H9 (cell line): ENCODE measurements around the gene KY. TPM values are rescaled to one million over a fixed set of nuclear protein-coding genes. Genes with fewer than 3 reads are reported as not detected.
A peak's percentile ranks its signal among the peaks of the same experiment; 100 is the strongest.

Experiments used
- DNase-seq: peaks from one replicate; pipeline ENCODE4 v3.0.0-alpha.2; 2017
- H2AFZ ChIP-seq: one replicate; pipeline ENCODE4 v1.6.1; 2013; ENCODE audit warnings: mild to moderate bottlenecking, low read length, control low read depth, moderate library complexity
- H2AK5ac ChIP-seq: 2 replicates; pipeline ENCODE4 v1.6.1; 2013; ENCODE audit warnings: low read length, control low read depth, mixed read lengths; ENCODE audit not compliant: insufficient read length
- H2BK120ac ChIP-seq: one replicate; pipeline ENCODE4 v1.6.1; 2013; ENCODE audit warnings: low read depth, mild to moderate bottlenecking, low read length, control low read depth, inconsistent platforms; ENCODE audit not compliant: poor library complexity, severe bottlenecking
- H2BK12ac ChIP-seq: 2 replicates; pipeline ENCODE4 v1.6.1; 2013; ENCODE audit warnings: low read length, control low read depth, mixed read lengths, low read depth; ENCODE audit not compliant: insufficient read length
- H2BK15ac ChIP-seq: 2 replicates; pipeline ENCODE4 v1.6.1; 2013; ENCODE audit warnings: low read depth, low read length, control low read depth
- H2BK20ac ChIP-seq: one replicate; pipeline ENCODE4 v1.6.1; 2013; ENCODE audit warnings: low read depth, mild to moderate bottlenecking, low read length, control low read depth, inconsistent platforms; ENCODE audit not compliant: poor library complexity, severe bottlenecking
- H2BK5ac ChIP-seq: 2 replicates; pipeline ENCODE4 v1.6.1; 2013; ENCODE audit warnings: low read length, control low read depth, mixed read lengths; ENCODE audit not compliant: insufficient read length
- H3K14ac ChIP-seq: 2 replicates; pipeline ENCODE4 v1.6.1; 2013; ENCODE audit warnings: low read length, control low read depth; ENCODE audit not compliant: insufficient read depth
- H3K18ac ChIP-seq: 2 replicates; pipeline ENCODE4 v1.6.1; 2013; ENCODE audit warnings: low read depth, mild to moderate bottlenecking, mixed read lengths, low read length, control low read depth; ENCODE audit not compliant: insufficient read length
- H3K23ac ChIP-seq: 2 replicates; pipeline ENCODE4 v1.6.1; 2013; ENCODE audit warnings: low read length, control low read depth, mixed read lengths, low read depth; ENCODE audit not compliant: insufficient read length
- H3K23me2 ChIP-seq: 2 replicates; pipeline ENCODE4 v1.6.1; 2013; ENCODE audit warnings: low read depth, mild to moderate bottlenecking, mixed read lengths, low read length, control low read depth; ENCODE audit not compliant: insufficient read length, poor library complexity, severe bottlenecking
- H3K27ac ChIP-seq: 2 replicates; pipeline ENCODE4 v1.5.1; 2013; ENCODE audit warnings: low read length, control low read depth, mixed read lengths, low read depth; ENCODE audit not compliant: insufficient read length
- H3K27me3 ChIP-seq: 2 replicates; pipeline ENCODE4 v1.6.1; 2013; ENCODE audit warnings: low read length, control low read depth, inconsistent platforms; ENCODE audit not compliant: insufficient read depth
- H3K4ac ChIP-seq: 2 replicates; pipeline ENCODE4 v1.6.1; 2013; ENCODE audit warnings: low read depth, mild to moderate bottlenecking, control low read depth, inconsistent platforms, low read length, moderate library complexity
- H3K4me1 ChIP-seq: 2 replicates; pipeline ENCODE4 v1.6.1; 2013; ENCODE audit warnings: low read length, control low read depth, inconsistent platforms; ENCODE audit not compliant: insufficient read depth
- H3K4me2 ChIP-seq: 2 replicates; pipeline ENCODE4 v1.6.1; 2013; ENCODE audit warnings: low read length, control low read depth, mixed read lengths; ENCODE audit not compliant: insufficient read length, insufficient read depth
- H3K56ac ChIP-seq: 2 replicates; pipeline ENCODE4 v1.6.1; 2013; ENCODE audit warnings: low read depth, mild to moderate bottlenecking, mixed read lengths, low read length, control low read depth; ENCODE audit not compliant: insufficient read length
- H3K79me1 ChIP-seq: 2 replicates; pipeline ENCODE4 v1.6.1; 2013; ENCODE audit warnings: low read depth, mild to moderate bottlenecking, moderate library complexity, low read length, control low read depth, inconsistent platforms; ENCODE audit not compliant: insufficient read depth, poor library complexity, severe bottlenecking
- H3K79me2 ChIP-seq: 2 replicates; pipeline ENCODE4 v1.6.1; 2013; ENCODE audit warnings: low read length, control low read depth, inconsistent platforms; ENCODE audit not compliant: insufficient read depth
- H3K9ac ChIP-seq: 2 replicates; pipeline ENCODE4 v1.6.1; 2013; ENCODE audit warnings: low read length, control low read depth, mixed read lengths; ENCODE audit not compliant: insufficient read length; ENCODE audit errors: extremely low read depth
- H3K9me3 ChIP-seq: one replicate; pipeline ENCODE4 v1.6.1; 2013; ENCODE audit warnings: low read depth, low read length, inconsistent platforms; ENCODE audit not compliant: control insufficient read depth
- H3T11ph ChIP-seq: one replicate; pipeline ENCODE4 v1.6.1; 2013; ENCODE audit warnings: mild to moderate bottlenecking, low read length, control low read depth, inconsistent platforms
- H4K20me1 ChIP-seq: one replicate; pipeline ENCODE4 v1.6.1; 2013; ENCODE audit not compliant: control insufficient read depth, insufficient read length, insufficient read depth
- H4K5ac ChIP-seq: 2 replicates; pipeline ENCODE4 v1.6.1; 2013; ENCODE audit warnings: low read depth, mild to moderate bottlenecking, mixed read lengths, low read length, control low read depth; ENCODE audit not compliant: insufficient read length
- H4K8ac ChIP-seq: replicated peaks from 2 replicates; pipeline ENCODE4 v1.6.1; 2013; ENCODE audit warnings: low read length, control low read depth, mixed read lengths, low read depth; ENCODE audit not compliant: insufficient read length
- H4K91ac ChIP-seq: 2 replicates; pipeline ENCODE4 v1.6.1; 2013; ENCODE audit warnings: low read depth, mild to moderate bottlenecking, moderate library complexity, mixed read lengths, low read length, control low read depth; ENCODE audit not compliant: insufficient read length
- H3K27ac Mint-ChIP-seq, 3 experiments: 2 replicates in 2 of 3; 3 replicates in 1 of 3; pipeline ENCODE4 v1.8.0; 2020 to 2021; ENCODE audit warnings: mixed read lengths in 3 of 3, mild to moderate bottlenecking in 1 of 3, moderate library complexity in 1 of 3
- H3K27me3 Mint-ChIP-seq: 2 replicates; pipeline ENCODE4 v1.8.0; 2021; ENCODE audit warnings: low read depth, mild to moderate bottlenecking, moderate library complexity, mixed read lengths
- H3K36me3 Mint-ChIP-seq, 3 experiments: 2 replicates in 2 of 3; 3 replicates in 1 of 3; pipeline ENCODE4 v1.8.0; 2020 to 2021; ENCODE audit warnings: low read depth in 3 of 3, mixed read lengths in 3 of 3; ENCODE audit not compliant: insufficient read depth in 1 of 3
- H3K4me1 Mint-ChIP-seq, 2 experiments: 2 replicates each; pipeline ENCODE4 v1.8.0; 2020; ENCODE audit warnings: mixed read lengths in 2 of 2
- H3K4me3 Mint-ChIP-seq, 2 experiments: 2 replicates in 1 of 2; 3 replicates in 1 of 2; pipeline ENCODE4 v1.8.0; 2020 to 2021; ENCODE audit warnings: mild to moderate bottlenecking in 2 of 2, mixed read lengths in 2 of 2, moderate library complexity in 1 of 2
- H3K9me3 Mint-ChIP-seq, 2 experiments: 2 replicates in 1 of 2; 3 replicates in 1 of 2; pipeline ENCODE4 v1.8.0; 2020; ENCODE audit warnings: mild to moderate bottlenecking in 2 of 2, mixed read lengths in 2 of 2, moderate library complexity in 1 of 2
- WGBS: extraction: QIAGEN DNeasy Blood & Tissue Kit; methylation state at CpG from one replicate; pipeline ENCODE4 v1.1.7; 2013; ENCODE audit warnings: missing lambda C conversion rate, low lambda C conversion rate, mixed read lengths; ENCODE audit not compliant: insufficient read length; ENCODE audit errors: extremely low coverage; 5-methylcytosine and 5-hydroxymethylcytosine counted together
- total RNA-seq: library from RNA; stranded (reverse); gene quantifications from 2 replicates; pipeline ENCODE4 v1.2.1, GENCODE V29; 2021
- TF ChIP-seq, protein P1 (sequence below): fragments of 200-600 bp; sonication (generic); conservative IDR thresholded peaks from 3 replicates; pipeline ENCODE4 v1.8.0; 2021; ENCODE audit warnings: antibody characterized with exemption, mild to moderate bottlenecking

Gene KY
- total RNA-seq, 1 experiment from 2014 or later, result not detected

DNA sequence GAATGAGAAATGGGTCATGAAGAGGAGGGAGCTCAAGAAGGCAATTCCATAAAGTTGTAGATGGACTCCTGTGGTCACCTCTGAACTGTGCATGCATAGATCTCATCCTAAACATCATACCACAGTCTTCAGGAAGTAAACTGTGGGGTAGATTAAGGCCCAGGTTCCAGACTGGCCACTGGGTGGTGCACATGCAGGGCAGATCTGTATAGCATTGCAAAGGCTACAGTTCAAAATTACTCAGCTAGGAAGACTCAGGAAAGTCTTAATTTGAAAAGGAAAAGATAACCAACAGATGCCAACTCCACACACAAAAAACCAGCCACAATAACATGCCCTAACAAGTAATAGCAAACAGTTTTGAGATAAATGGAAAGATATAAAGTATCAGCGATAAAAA lies 20.3 kb downstream of the KY start:
- WGBS, result 100% methylated on average over 1 of the region's 1 CpG

More for the DNA sequence above, 20.3 kb downstream of the KY start:
- H3K27ac Mint-ChIP-seq, result no peak overlapping the region
- Histone ChIP-seq H3K14ac (no peak overlapping the region), H3K18ac (no peak overlapping the region), H3K9me3 (no peaks in the 10 kb centered on the region), H3K79me1 (no peaks in the 10 kb centered on the region), H3K56ac (no peak overlapping the region), H3K23me2 (no peaks in the 10 kb centered on the region), H4K5ac (no peak overlapping the region), H2BK12ac (no peak overlapping the region), H3T11ph (no peak overlapping the region), H3K27me3 (no peaks in the 10 kb centered on the region), H2BK5ac (no peak overlapping the region), H3K27ac (no peak overlapping the region), H3K4me1 (no peaks in the 10 kb centered on the region), H3K4me2 (no peak overlapping the region), H4K20me1 (no peaks in the 10 kb centered on the region), H2AK5ac (no peak overlapping the region), H4K8ac (no peak overlapping the region), H2BK20ac (no peak overlapping the region), H3K9ac (no peak overlapping the region), H3K79me2 (no peaks in the 10 kb centered on the region), H3K4ac (no peak overlapping the region), H2AFZ (no peak overlapping the region), H4K91ac (no peak overlapping the region), H2BK120ac (no peak overlapping the region), H3K23ac (no peak overlapping the region), H2BK15ac (no peak overlapping the region)
- peaks cover 0 to 11% (median 6%) of the 10 kb centered on the region in 3 experiments; a peak in 4 of 7 replicates for H3K36me3 Mint-ChIP-seq
- H3K27me3 Mint-ChIP-seq, result peaks cover 12% of the 10 kb centered on the region
- peak; percentile 25 for DNase-seq
- no peak overlapping the region for H3K4me3 Mint-ChIP-seq
- no peaks in the 10 kb centered on the region for H3K4me1 Mint-ChIP-seq
- peaks cover 16 to 20% of the 10 kb centered on the region in 2 experiments for H3K9me3 Mint-ChIP-seq
- TF ChIP-seq, protein P1, sequence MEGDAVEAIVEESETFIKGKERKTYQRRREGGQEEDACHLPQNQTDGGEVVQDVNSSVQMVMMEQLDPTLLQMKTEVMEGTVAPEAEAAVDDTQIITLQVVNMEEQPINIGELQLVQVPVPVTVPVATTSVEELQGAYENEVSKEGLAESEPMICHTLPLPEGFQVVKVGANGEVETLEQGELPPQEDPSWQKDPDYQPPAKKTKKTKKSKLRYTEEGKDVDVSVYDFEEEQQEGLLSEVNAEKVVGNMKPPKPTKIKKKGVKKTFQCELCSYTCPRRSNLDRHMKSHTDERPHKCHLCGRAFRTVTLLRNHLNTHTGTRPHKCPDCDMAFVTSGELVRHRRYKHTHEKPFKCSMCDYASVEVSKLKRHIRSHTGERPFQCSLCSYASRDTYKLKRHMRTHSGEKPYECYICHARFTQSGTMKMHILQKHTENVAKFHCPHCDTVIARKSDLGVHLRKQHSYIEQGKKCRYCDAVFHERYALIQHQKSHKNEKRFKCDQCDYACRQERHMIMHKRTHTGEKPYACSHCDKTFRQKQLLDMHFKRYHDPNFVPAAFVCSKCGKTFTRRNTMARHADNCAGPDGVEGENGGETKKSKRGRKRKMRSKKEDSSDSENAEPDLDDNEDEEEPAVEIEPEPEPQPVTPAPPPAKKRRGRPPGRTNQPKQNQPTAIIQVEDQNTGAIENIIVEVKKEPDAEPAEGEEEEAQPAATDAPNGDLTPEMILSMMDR, result peak; percentile 60
